HAP-1 (cell line): ENCODE measurements around the gene POLR3E.

Experiments
- DNase-seq, 2 experiments: peaks; one replicate each; pipeline ENCODE4 v3.0.0-alpha.2; 2016 to 2020; ENCODE audit warnings: low spot score in 2 of 2
- H3K27me3 ChIP-seq: fragments of 250-450 bp; sonication (Bioruptor Pico); 2 replicates; pipeline ENCODE4 v1.5.1; 2020; ENCODE audit warnings: low read depth, mild to moderate bottlenecking, moderate library complexity
- H3K36me3 ChIP-seq: fragments of 250-450 bp; sonication (Bioruptor Pico); replicated peaks from 2 replicates; pipeline ENCODE4 v1.5.1; 2020; ENCODE audit warnings: mild to moderate bottlenecking
- H3K4me1 ChIP-seq: fragments of 250-450 bp; sonication (Bioruptor Pico); 2 replicates; pipeline ENCODE4 v1.5.1; 2020; ENCODE audit warnings: mild to moderate bottlenecking
- H3K4me3 ChIP-seq: fragments of 250-450 bp; sonication (Bioruptor Pico); 2 replicates; pipeline ENCODE4 v1.5.1; 2020; ENCODE audit warnings: mild to moderate bottlenecking, moderate library complexity
- H3K9me3 ChIP-seq: fragments of 250-450 bp; sonication (Bioruptor Pico); 2 replicates; pipeline ENCODE4 v1.5.1; 2020; ENCODE audit warnings: mild to moderate bottlenecking, moderate library complexity
- in situ Hi-C: fragments of 300-500 bp; cut with MboI; formaldehyde crosslinking; loops from 3 replicates; pipeline ENCODE4 v1.14.3; 2020; ENCODE audit warnings: low sequenced_read_pairs, inconsistent platforms, mixed read lengths

The POLR3E gene

DNA sequence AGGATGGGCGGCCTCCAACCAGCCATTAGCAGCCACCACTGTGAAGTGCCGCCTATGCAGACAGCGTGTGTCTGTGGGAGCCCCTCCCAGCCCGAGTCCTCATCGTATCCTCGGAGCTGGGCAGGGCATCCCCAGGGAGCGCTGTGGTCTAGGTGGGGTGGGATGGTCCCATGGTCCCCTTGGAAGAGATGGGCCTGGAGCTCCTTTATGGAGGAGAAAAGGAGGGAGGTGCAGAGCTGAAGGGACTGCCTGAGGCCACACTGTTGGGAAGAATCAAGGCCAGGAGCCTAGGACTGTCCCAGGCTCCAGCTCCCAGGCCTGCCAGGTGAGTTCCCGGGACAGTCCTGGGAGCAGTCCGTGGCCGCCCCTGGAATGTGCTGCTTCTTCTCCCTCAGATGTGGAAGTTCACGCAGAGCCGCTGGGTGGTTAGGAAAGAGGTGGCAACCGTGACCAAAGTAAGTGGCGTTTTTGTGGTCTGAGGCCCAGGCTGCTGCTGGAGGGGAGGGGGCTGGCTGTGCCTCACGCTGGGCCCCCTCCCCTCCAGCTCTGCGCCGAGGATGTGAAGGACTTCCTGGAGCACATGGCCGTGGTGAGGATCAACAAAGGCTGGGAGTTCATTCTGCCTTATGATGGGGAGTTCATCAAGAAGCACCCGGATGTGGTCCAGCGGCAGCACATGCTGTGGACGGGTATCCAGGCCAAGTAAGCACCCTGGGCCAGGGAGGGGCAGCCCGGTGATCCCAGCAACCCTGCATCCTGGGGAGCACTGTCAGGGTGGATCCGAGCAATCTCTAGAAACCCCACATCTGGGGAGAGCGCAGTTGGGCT lies 27.0 kb downstream of the POLR3E start:
- Histone ChIP-seq H3K9me3 (no peaks in the 10 kb centered on the region), H3K4me1 (no peaks in the 10 kb centered on the region), H3K36me3 (peaks cover 78% of the 10 kb centered on the region), H3K27me3 (no peaks in the 10 kb centered on the region), H3K4me3 (no peak overlapping the region)
- DNase-seq, result no peak
- in situ Hi-C loops, result loop anchor here (10.0 to 25.0 kb wide), 2 partner anchors 88 to 759 kb away; no protein-coding TSS in a partner anchor

DNA sequence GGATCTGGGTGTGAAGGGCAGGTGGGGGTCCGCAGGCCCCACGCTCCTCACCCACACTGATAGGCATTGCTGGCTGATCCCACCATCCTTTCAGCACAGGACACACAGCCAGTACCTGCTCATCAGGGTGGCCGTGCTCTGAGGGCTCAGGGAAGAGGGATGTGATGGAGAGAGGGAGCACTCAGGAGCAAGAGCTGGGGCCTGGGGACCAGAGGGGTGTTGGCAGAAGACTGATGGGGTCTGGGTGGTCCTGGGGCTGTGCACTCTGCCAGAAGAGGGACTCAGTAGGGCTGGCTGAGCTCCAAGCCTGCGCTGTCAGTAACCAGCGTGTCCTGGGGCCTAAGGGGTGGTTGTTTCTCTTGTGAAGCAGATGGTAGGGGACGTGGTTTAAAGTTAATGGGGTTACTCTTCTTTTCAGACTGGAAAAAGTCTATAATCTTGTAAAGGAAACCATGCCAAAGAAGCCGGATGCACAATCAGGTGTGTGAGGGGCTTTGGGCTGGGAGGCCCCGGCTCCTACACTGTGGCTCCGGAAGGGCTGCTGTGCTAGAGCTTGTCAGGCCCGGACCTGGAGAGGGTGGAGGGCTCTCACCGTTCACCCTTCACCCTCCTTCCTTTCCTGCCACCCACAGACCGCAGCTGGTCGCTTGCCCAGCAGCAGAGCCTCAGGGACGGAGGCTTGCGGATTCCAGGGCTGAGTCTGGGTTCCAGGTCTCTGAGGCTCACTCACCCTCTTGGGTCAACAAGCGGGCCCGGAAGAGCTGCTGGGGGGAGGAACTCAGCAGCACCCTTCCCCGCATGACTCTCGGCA lies 27.8 kb downstream of the POLR3E start:
- in situ Hi-C loops, result loop anchor here (10.0 to 25.0 kb wide), 4 partner anchors 87 to 1188 kb away; no protein-coding TSS in a partner anchor
- Histone ChIP-seq H3K27me3 (no peaks in the 10 kb centered on the region), H3K36me3 (peaks cover 77% of the 10 kb centered on the region), H3K4me3 (no peak overlapping the region), H3K9me3 (no peaks in the 10 kb centered on the region), H3K4me1 (no peaks in the 10 kb centered on the region)
- DNase-seq, result no peak

DNA sequence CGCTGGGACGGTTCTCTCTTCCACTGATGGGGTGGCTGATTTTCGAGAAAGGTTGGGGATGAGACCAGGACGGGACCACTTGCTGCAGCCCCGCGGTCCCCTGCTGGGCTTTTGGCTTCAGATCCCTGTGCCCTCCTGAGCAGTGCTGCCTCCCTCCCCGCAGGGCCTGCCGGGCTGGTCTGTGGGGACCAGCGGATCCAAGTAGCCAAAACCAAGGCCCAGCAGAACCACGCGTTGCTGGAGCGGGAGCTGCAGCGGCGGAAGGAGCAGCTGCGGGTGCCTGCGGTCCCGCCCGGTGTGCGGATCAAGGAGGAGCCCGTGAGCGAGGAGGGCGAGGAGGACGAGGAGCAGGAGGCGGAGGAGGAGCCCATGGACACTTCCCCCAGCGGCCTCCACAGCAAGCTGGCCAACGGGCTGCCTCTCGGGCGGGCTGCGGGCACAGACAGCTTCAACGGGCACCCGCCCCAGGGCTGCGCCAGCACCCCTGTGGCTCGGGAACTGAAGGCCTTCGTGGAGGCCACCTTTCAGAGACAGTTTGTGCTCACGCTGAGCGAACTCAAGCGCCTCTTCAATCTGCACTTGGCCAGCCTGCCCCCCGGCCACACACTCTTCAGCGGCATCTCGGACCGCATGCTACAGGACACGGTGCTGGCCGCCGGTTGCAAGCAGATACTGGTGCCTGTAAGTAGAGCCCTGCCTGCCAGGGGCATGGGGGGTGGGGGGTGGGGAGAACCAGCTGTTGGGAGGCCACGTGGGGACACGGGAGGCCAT lies 28.6 kb downstream of the POLR3E start:
- DNase-seq, result no peak
- in situ Hi-C loops, result loop anchor here (10.0 to 25.0 kb wide), 3 partner anchors 337 to 1188 kb away; no protein-coding TSS in a partner anchor
- Histone ChIP-seq H3K4me1 (no peaks in the 10 kb centered on the region), H3K27me3 (no peaks in the 10 kb centered on the region), H3K36me3 (peaks cover 73% of the 10 kb centered on the region), H3K9me3 (no peaks in the 10 kb centered on the region), H3K4me3 (no peak overlapping the region)

DNA sequence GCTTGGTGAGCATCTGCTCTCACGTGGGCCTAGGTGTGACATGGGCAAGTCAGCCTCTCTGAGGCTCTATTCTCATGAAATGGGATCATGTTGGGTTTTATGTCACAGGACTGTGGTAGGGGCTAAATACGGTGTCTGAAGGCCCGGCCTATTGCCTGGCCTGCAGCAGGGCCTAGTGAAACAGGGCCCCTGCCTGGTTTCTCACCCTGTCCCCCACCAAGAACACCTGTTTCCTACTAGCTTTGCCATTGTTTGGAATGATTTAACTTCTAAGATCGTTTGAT lies 29.1 kb downstream of the POLR3E start:
- in situ Hi-C loops, result loop anchor here (10.0 to 25.0 kb wide), 3 partner anchors 336 to 1189 kb away; no protein-coding TSS in a partner anchor
- DNase-seq, result no peak
- Histone ChIP-seq H3K27me3 (no peaks in the 10 kb centered on the region), H3K4me1 (no peaks in the 10 kb centered on the region), H3K9me3 (no peaks in the 10 kb centered on the region), H3K4me3 (no peak overlapping the region), H3K36me3 (peaks cover 73% of the 10 kb centered on the region)

DNA sequence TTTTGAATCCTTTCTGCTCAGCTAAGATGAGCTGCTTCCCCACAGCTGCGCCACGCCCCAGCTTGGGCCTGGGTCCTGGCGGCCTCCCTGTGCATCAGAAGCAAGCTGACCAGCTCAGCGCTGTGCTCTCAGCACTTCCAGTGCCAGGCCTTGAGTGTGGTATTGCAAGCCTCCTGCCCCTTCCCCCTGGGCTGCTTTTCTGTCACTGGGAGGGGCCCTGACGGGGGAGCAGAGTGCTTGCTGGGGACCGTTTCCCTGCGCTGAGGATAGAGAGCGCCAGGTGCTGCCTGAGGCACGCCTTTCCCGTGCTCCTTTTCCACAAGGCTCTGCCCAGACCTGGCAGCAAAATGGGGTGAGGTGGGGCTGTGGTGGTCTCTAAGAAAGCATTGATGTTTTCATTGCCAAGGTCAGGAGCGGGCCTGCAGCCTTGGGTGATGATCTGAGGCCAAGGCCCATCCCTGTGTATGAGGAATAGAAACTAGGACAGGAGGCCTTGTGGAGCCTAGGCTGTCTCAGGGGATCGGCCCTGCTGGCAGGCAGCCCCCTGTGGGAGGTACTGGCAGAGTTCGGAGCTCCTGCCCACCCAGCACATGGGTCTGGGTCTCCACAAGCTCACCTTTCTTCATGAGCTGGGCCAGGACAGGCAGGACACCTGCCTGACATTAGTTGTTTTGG lies 29.7 kb downstream of the POLR3E start:
- no peak overlapping the region for H3K4me3 ChIP-seq
- no peaks in the 10 kb centered on the region for H3K4me1 ChIP-seq
- peaks cover 73% of the 10 kb centered on the region for H3K36me3 ChIP-seq
- in situ Hi-C loops, result loop anchor here (10.0 to 25.0 kb wide), 3 partner anchors 335 to 1190 kb away; no protein-coding TSS in a partner anchor
- no peak for DNase-seq
- H3K9me3 ChIP-seq, result no peaks in the 10 kb centered on the region
- no peaks in the 10 kb centered on the region for H3K27me3 ChIP-seq

DNA sequence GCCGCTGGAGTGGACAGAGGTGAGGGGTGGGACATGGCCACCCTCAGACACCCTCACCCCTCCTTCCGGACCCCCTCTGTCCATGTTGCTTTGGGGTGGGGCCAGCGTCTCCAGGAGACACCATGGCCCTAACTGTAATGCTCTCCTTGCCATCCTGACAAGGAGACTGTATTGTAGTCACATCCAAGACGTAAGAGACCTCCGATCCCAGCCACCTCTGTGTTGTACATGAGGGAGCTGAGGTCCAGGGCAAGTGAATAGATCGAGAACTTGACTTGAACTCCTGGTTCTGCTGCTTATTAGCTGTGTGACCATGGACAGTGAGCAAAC lies 30.2 kb downstream of the POLR3E start:
- in situ Hi-C loops, result loop anchor here (10.0 to 25.0 kb wide), 3 partner anchors 335 to 1190 kb away; no protein-coding TSS in a partner anchor
- DNase-seq, result no peak
- Histone ChIP-seq H3K27me3 (no peaks in the 10 kb centered on the region), H3K4me3 (no peak overlapping the region), H3K36me3 (peaks cover 73% of the 10 kb centered on the region), H3K4me1 (no peaks in the 10 kb centered on the region), H3K9me3 (no peaks in the 10 kb centered on the region)

DNA sequence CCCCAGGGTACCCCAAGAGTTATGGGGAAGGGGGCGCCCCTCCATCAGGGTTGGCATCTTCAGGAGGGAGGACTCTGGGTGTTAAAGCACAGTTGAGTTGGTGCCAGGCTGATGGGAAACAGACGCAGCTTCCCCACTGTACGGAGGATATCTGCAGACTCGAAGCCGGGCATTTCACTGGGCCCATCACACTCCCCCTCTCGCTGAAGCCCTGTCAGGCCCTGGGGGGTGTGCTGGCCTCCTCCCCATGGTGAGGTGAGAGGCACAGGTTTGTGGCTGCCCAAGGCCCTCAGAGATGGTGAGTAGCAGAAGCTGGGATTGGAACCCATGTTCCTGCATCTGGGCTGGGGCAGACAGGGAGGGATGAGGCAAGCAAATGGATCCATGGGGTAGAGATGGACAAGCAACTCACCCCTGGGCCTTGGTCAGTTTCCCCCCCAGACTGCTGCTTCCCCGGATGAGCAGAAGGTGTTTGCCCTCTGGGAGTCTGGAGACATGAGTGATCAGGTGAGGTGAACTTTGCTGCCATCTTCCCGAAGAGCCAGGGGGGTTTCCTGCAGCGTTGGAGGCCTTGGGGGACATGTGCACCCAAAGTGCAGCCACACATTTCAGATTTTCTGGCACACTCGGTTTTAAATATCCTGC lies 31.0 kb downstream of the POLR3E start:
- Histone ChIP-seq H3K9me3 (no peaks in the 10 kb centered on the region), H3K27me3 (no peaks in the 10 kb centered on the region), H3K4me3 (no peak overlapping the region), H3K36me3 (peaks cover 76% of the 10 kb centered on the region), H3K4me1 (no peaks in the 10 kb centered on the region)
- no peak for DNase-seq
- in situ Hi-C loops, result loop anchor here (10.0 to 25.0 kb wide), 3 partner anchors 334 to 1191 kb away; no protein-coding TSS in a partner anchor

DNA sequence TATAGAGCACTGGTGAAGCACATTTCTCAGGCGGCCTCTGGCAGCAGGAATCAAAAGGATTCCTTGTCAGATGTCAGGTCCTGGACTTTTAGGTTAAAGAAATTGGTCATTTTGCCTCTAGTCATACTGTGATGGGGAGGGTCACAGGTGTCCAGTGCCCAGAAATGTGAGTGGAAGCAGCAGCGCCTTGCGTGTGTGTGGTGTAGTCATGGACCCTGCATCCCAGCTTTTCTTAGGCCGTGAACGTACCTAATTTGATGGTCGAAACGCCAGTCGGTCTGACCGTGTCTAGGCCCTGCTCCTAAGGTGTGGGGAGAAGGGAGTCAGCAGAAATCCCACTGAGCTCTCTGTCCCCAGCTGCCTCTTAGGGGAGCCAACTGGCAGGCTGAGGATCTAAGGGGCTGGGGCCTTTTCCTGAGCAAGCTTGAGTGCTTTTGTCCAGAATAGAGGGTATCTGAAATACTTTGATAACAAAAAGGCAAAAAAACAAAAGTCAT lies 32.0 kb downstream of the POLR3E start:
- Histone ChIP-seq H3K27me3 (no peaks in the 10 kb centered on the region), H3K9me3 (no peaks in the 10 kb centered on the region), H3K4me3 (no peak overlapping the region), H3K36me3 (peaks cover 76% of the 10 kb centered on the region), H3K4me1 (no peaks in the 10 kb centered on the region)
- in situ Hi-C loops, result loop anchor here (10.0 to 25.0 kb wide), 3 partner anchors 333 to 1192 kb away; no protein-coding TSS in a partner anchor
- no peak for DNase-seq

DNA sequence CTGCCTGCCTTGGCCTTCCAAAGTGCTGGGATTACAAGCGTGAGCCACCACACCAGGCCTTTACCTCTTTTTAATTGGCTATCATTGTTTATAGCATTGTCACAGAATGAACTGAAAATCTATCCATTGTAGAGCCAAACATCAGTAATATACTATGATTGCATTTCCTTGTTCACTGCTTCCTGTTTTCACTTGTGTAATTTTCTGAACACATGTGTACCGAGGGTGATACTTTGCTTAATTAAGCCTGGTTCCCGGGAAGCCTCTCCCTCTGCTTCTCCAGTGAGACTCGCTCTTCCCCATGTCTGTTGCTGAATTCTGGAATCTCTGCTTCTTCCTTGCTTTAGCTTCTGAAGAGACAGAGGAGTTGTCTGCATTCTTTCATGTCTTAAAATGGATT lies 33.1 kb downstream of the POLR3E start:
- Histone ChIP-seq H3K4me3 (no peak overlapping the region), H3K27me3 (no peaks in the 10 kb centered on the region), H3K9me3 (no peaks in the 10 kb centered on the region), H3K36me3 (peaks cover 76% of the 10 kb centered on the region), H3K4me1 (no peaks in the 10 kb centered on the region)
- no peak for DNase-seq
- in situ Hi-C loops, result loop anchor here (25.0 kb wide), 2 partner anchors 332 to 1193 kb away; no protein-coding TSS in a partner anchor

DNA sequence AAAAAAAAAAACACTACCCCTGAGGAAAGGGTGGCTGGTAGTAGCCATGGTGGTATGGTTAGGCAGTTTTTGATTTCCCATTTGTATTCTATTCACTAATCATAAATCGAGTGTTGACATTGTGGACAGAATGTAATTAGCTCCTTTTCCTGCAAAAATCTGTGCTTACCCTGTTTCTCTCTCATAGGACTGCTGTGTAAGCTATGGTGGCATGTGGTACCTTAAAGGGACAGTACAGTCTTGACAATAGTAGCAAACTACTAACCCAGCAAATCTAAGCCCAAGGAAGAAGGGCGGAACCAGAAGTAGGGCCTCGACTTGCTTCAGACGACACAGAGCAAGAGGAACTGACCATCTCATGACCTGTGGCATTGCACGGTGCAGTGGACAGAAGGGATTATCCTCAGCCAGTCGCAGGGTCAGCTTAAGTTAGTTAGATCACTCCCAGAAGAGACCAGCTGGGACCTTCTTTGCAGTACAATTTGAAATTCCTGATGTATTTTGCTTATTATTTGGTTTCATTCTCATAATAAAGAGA lies 36.3 kb downstream of the POLR3E start:
- Histone ChIP-seq H3K4me1 (no peaks in the 10 kb centered on the region), H3K9me3 (peaks cover 2% of the 10 kb centered on the region; the same call in 1 of the 2 replicates), H3K4me3 (no peak overlapping the region), H3K36me3 (peaks cover 60% of the 10 kb centered on the region), H3K27me3 (no peaks in the 10 kb centered on the region)
- in situ Hi-C loops, result loop anchor here (25.0 kb wide), 2 partner anchors 329 to 1196 kb away; no protein-coding TSS in a partner anchor
- no peak for DNase-seq

DNA sequence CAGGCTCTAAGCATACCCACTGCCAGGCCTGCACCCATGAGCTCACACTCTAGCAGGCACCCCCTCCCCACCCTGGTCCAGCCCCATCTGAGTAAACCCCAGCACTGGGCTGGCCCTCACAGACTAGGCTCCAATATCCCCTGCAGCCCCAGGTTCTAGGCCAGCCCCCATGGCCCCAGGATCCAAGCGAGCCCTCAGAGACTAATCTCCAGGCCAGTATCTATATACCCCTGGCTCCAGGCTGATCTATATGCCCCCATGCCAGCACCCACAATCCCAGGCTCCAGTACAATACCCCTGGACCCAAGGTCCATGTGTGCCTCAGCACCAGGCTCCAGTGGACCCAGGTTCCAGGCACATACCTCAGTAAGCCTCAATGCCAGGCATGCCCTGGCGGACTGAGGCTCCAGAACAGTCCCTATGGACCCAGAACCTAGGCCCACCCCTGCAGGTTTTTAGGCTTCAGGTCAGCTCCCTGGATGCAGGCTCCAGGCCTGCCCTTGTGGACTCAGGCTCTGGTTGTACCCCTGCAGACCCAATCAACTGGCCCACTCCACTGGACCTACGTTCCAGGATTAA lies 38.5 kb downstream of the POLR3E start:
- in situ Hi-C loops, result loop anchor here (25.0 kb wide), 2 partner anchors 327 to 1198 kb away; no protein-coding TSS in a partner anchor
- Histone ChIP-seq H3K4me3 (no peak overlapping the region), H3K27me3 (no peaks in the 10 kb centered on the region), H3K9me3 (peaks cover 2% of the 10 kb centered on the region; the same call in 1 of the 2 replicates), H3K36me3 (peaks cover 48% of the 10 kb centered on the region), H3K4me1 (no peaks in the 10 kb centered on the region)
- DNase-seq, result no peak

DNA sequence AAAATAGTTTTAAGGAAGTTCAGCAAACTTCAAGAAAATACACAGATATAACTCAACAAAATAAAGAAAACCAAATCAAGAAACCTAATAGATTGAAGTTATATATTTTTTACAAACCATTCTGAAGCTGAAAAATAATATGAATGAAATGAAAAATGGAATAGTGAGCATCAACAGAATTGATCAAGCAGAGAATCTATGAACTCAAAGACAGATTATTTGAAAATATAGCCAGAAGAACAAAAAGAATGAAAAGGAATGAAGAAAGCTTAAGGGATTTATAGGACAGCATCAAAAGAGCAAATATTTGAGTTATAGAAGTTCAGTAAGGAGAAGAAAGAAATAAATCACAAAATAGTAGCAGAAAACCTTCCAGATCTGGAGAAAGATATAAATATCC lies 39.4 kb downstream of the POLR3E start:
- Histone ChIP-seq H3K4me1 (no peaks in the 10 kb centered on the region), H3K27me3 (no peaks in the 10 kb centered on the region), H3K36me3 (peaks cover 42% of the 10 kb centered on the region), H3K4me3 (no peak overlapping the region), H3K9me3 (peaks cover 2% of the 10 kb centered on the region; the same call in 1 of the 2 replicates)
- no peak for DNase-seq
- in situ Hi-C loops, result loop anchor here (25.0 kb wide), 2 partner anchors 326 to 1199 kb away; no protein-coding TSS in a partner anchor
